HuH-7.5 (cell line): ENCODE data around the gene PDS5A.
"Not testable (repeated sequence)": the region's sequence is repeated elsewhere in the genome, so short reads cannot be mapped to it uniquely, and the experiment has no call there.

Experiments
- DNase-seq: peaks from one replicate; pipeline ENCODE4 v3.0.0; 2011; ENCODE audit warnings: low spot score

The PDS5A gene

GRCh38 chr4:39825090-39825489, 152.6 kb downstream of the PDS5A start:
- DNase-seq = no peak

- no peak for DNase-seq
Measured at GRCh38 chr4:39823191-39823590, 154.5 kb downstream of the PDS5A start.

- no peak for DNase-seq
Measured at GRCh38 chr4:39822662-39823061, 155.0 kb downstream of the PDS5A start.

- no peak for DNase-seq
Measured at GRCh38 chr4:39821951-39822350, 155.8 kb downstream of the PDS5A start.

- DNase-seq = no peak
Measured at GRCh38 chr4:39820186-39820585, 157.5 kb downstream of the PDS5A start.

GRCh38 chr4:39818646-39819045, 159.1 kb downstream of the PDS5A start:
- no peak for DNase-seq

- DNase-seq = no peak
Measured at GRCh38 chr4:39814403-39815185, 163.1 kb downstream of the PDS5A start.

GRCh38 chr4:39813761-39814160, 163.9 kb downstream of the PDS5A start:
- not testable (repeated sequence) for DNase-seq

- DNase-seq = not testable (repeated sequence)
Measured at GRCh38 chr4:39813033-39813432, 164.7 kb downstream of the PDS5A start.

GRCh38 chr4:39812500-39812899, 165.2 kb downstream of the PDS5A start:
- no peak for DNase-seq

- no peak for DNase-seq
Measured at GRCh38 chr4:39808231-39808749, 169.4 kb downstream of the PDS5A start.

GRCh38 chr4:39802005-39802404, 175.7 kb downstream of the PDS5A start:
- no peak for DNase-seq

GRCh38 chr4:39792976-39793375, 184.7 kb downstream of the PDS5A start:
- not testable (repeated sequence) for DNase-seq

- DNase-seq = no peak
Measured at GRCh38 chr4:39792529-39792928, 185.2 kb downstream of the PDS5A start.

- DNase-seq = no peak
Measured at GRCh38 chr4:39792128-39792527, 185.6 kb downstream of the PDS5A start.

GRCh38 chr4:39786838-39787237, 190.9 kb downstream of the PDS5A start:
- no peak for DNase-seq

- DNase-seq = no peak
Measured at GRCh38 chr4:39785083-39785482, 192.6 kb downstream of the PDS5A start.

- DNase-seq = not testable (repeated sequence)
Measured at GRCh38 chr4:39781988-39782387, 195.7 kb downstream of the PDS5A start.
